Kidney (tissue), 14 donors: ENCODE results near the gene BSND. TPM values are rescaled to one million over a fixed set of nuclear protein-coding genes. Genes with fewer than 3 reads are reported as not detected.
A peak's percentile ranks its signal among the peaks of the same experiment; 100 is the strongest.

ENCODE experiments used
- DNase-seq, 5 donors: peaks; one replicate each; pipeline ENCODE4 v3.0.0-alpha.2; 2013 to 2020
- FAIRE-seq: peaks from 2 replicates; lab custom pipeline; 2012; peaks lifted over from hg19 to GRCh38; lab: Jason Lieb, UNC
- H3K27ac ChIP-seq, 2 donors: one replicate each; pipeline ENCODE4 v1.7.0; 2013; ENCODE audit warnings: low read depth in 2 of 2, low read length in 2 of 2, inconsistent platforms in 1 of 2
- H3K27me3 ChIP-seq: one replicate; pipeline ENCODE4 v1.7.1; 2013; ENCODE audit warnings: low read length, inconsistent platforms; ENCODE audit not compliant: control insufficient read depth, insufficient read depth
- H3K36me3 ChIP-seq, 3 donors: one replicate each; pipeline versions ENCODE4 v1.7.0 to v1.7.1; 2013; ENCODE audit warnings: low read length in 3 of 3, control low read depth in 1 of 3, inconsistent platforms in 1 of 3; ENCODE audit not compliant: insufficient read depth in 3 of 3, control insufficient read depth in 2 of 3
- H3K4me1 ChIP-seq, 3 donors: one replicate each; pipeline versions ENCODE4 v1.7.0 to v1.7.1; 2013; ENCODE audit warnings: low read length in 3 of 3, inconsistent platforms in 1 of 3, low read depth in 1 of 3; ENCODE audit not compliant: control insufficient read depth in 2 of 3, insufficient read depth in 2 of 3
- H3K4me3 ChIP-seq, 3 donors: one replicate each; pipeline versions ENCODE4 v1.7.0 to v1.8.1; 2013; ENCODE audit warnings: low read length in 3 of 3, control low read depth in 1 of 3, inconsistent platforms in 1 of 3
- H3K9ac ChIP-seq, 3 donors: one replicate each; pipeline versions ENCODE4 v1.7.0 to v1.7.1; 2013; ENCODE audit warnings: low read length in 3 of 3, control low read depth in 1 of 3, inconsistent platforms in 1 of 3
- H3K9me3 ChIP-seq, 3 donors: one replicate each; pipeline versions ENCODE4 v1.7.0 to v1.7.1; 2013; ENCODE audit warnings: low read length in 3 of 3, control low read depth in 1 of 3, inconsistent platforms in 1 of 3; ENCODE audit not compliant: control insufficient read depth in 2 of 3, insufficient read depth in 1 of 3
- CTCF ChIP-seq: IDR thresholded peaks from 3 replicates; pipeline ENCODE4 v1.5.1; 2012; ENCODE audit warnings: mild to moderate bottlenecking, moderate library complexity, borderline replicate concordance; ENCODE audit not compliant: insufficient read depth; ENCODE audit errors: extremely low read depth
- intact Hi-C: fragments of 100-400 bp; cut with DNase I; formaldehyde crosslinking; loops from one replicate; pipeline ENCODE4 v1.11.1; 2022
- polyA plus RNA-seq: library from polyadenylated mRNA; stranded (reverse); fragments of 350-450 nt; fragmentation: Illumina TruSeq; extraction: RNeasy Lipid Tissue Mini Kit (QIAGEN cat#74804); gene quantifications from one replicate; pipeline ENCODE4 v1.2.3, GENCODE V29; 2014; ENCODE audit warnings: low read depth, low replicate concordance; ENCODE audit not compliant: insufficient read depth
- total RNA-seq: library from RNA; stranded (reverse); fragmentation: NEBNext Ultra II Directional; extraction: Animal tissue kit (Norgen Biotek cat#: 25700); gene quantifications from one replicate; pipeline ENCODE4 v1.2.1, GENCODE V29; 2021
- donor health status: control.
- donor health status: control.
- donor health status: control.
- donor health status: control.
- donor health status: control.
- donor health status: DM: yes; HTN: yes; CAD: no.
- donor health status: Normal renal cell carcinoma (clear cell type).

The BSND gene
- total and polyA plus RNA-seq, 2 donors from 2014 or later = 1.4 to 22.7 TPM

GRCh38 chr1:55049914-55050278 lies 51.2 kb downstream of the BSND start:
- H3K4me1 ChIP-seq = no peaks in the 10 kb centered on the region
- H3K9ac ChIP-seq = no peak overlapping the region
- intact Hi-C loops = no loop called here
- DNase-seq (peak in 2 of 5 donors; percentile 23 to 30), FAIRE-seq (no peak)
- H3K27me3 ChIP-seq = no peaks in the 10 kb centered on the region
- H3K36me3 ChIP-seq = no peaks in the 10 kb centered on the region
- TF ChIP-seq CTCF = no peak
- H3K27ac ChIP-seq = no peak overlapping the region
- no peaks in the 10 kb centered on the region for H3K9me3 ChIP-seq
- no peak overlapping the region for H3K4me3 ChIP-seq

GRCh38 chr1:55050283-55050682 lies 51.5 kb downstream of the BSND start:
- H3K27ac ChIP-seq = no peak overlapping the region
- H3K4me1 ChIP-seq = no peaks in the 10 kb centered on the region
- H3K9ac ChIP-seq = no peak overlapping the region
- H3K4me3 ChIP-seq = no peak overlapping the region
- TF ChIP-seq CTCF = no peak
- FAIRE-seq = no peak
- H3K9me3 ChIP-seq = no peaks in the 10 kb centered on the region
- H3K36me3 ChIP-seq = no peaks in the 10 kb centered on the region
- intact Hi-C loops = no loop called here
- peak in 1 of 5 donors; percentile 16 for DNase-seq
- H3K27me3 ChIP-seq = no peaks in the 10 kb centered on the region

DNA sequence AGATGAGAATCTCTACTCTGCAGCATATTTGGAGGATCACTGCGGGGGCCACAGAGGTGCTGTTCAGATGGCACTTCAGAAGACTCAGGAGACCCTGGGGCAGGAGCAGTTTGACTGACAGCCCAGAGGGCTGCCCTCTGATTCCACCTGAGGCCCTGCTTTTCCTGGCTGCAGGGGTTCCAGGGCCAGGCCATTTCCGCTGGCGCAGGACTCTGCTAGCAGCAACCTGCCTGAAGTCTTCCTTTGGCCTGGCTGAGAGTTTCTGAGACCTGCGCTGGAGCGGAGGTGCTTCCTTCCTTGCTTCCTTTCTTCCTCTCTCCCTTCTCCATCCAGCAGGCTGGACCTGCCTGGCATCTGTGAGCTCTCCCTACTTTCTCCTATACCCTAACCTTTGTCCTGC lies 52.4 kb downstream of the BSND start:
- Histone ChIP-seq H3K4me1 (no peaks in the 10 kb centered on the region), H3K36me3 (no peaks in the 10 kb centered on the region), H3K9ac (no peak overlapping the region), H3K27ac (no peak overlapping the region), H3K27me3 (no peaks in the 10 kb centered on the region), H3K9me3 (no peaks in the 10 kb centered on the region), H3K4me3 (no peak overlapping the region)
- intact Hi-C loops = no loop called here
- peak in 2 of 5 donors; percentile 11 to 29 for DNase-seq
- no peak for FAIRE-seq
- no peak for TF ChIP-seq CTCF

- Histone ChIP-seq H3K36me3 (no peaks in the 10 kb centered on the region), H3K4me3 (no peak overlapping the region), H3K9ac (no peak overlapping the region), H3K27me3 (no peaks in the 10 kb centered on the region), H3K27ac (no peak overlapping the region), H3K9me3 (no peaks in the 10 kb centered on the region), H3K4me1 (no peaks in the 10 kb centered on the region)
- no peak for TF ChIP-seq CTCF
- DNase-seq (peak in 1 of 5 donors; percentile 25), FAIRE-seq (no peak)
- intact Hi-C loops = no loop called here
Observed at GRCh38 chr1:55051621-55052020, 52.9 kb downstream of the BSND start.
